G401 (cell line): ENCODE results near the gene LRRC8D. TPM values are rescaled to one million over a fixed set of nuclear protein-coding genes. Genes with fewer than 3 reads are reported as not detected.

ENCODE experiments used
- DNase-seq: peaks from one replicate; pipeline ENCODE4 v3.0.0-alpha.2; 2015; ENCODE audit warnings: low spot score
- in situ Hi-C: cut with HindIII; loops from 2 replicates; pipeline ENCODE4 v1.10.0; 2016; ENCODE audit warnings: low sequenced_read_pairs, mixed read lengths
- total RNA-seq: library from RNA; depleted of rRNA; stranded (reverse); fragments of >200 nt; shearing (Covaris generic); gene quantifications from 2 replicates; pipeline ENCODE4 v1.2.3, GENCODE V29; 2014

LRRC8D gene
- total RNA-seq, 1 experiment from 2014 or later = 57.1 TPM

DNA sequence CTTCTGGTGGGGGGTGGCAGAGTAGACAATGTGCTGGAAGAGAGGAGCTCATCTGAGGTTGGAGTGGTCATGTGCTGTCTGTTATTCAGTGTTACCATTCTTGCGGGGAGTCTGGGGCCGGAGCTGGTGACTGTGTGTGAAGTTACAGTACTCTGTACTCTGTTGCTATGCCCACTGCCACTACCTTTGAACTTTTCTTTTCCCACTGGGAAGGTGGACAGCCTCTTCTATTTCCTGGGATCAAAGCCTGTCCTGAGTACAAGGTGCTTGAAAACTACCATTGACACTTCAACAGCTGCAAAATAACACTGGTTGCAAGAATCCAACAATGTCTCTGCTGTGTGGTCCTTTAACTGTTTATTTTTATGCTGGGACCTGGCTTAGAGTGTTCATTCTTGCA, 107.7 kb downstream of the LRRC8D start:
- no peak for DNase-seq
- in situ Hi-C loops = no loop called here

DNA sequence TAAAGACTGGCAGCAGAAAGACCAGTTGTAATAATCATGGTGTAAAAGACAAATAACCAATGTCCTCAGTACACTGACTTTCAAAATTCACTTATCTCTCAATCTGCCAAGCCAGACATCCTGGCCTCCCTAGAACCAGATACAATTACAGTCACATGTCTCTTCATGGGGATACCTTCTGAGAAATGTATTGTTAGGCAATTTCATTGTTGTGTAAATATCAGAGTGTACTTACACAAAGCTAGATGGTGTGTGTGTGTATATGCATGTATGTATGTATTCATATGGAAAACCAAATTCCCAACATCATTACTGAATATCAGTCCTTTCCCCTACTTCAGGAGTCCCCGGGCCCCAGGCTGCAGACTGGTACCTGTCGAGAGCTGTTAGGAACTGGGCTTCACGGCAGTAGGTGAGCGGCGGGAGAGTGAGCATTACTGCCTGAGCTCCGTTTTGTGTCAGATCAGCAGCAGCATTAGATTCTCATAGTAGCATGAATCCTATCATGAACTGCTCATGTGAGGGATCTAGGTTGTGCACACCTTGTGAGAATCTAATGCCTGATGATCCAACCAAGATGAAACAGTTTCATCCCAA, 108.7 kb downstream of the LRRC8D start:
- in situ Hi-C loops = no loop called here
- DNase-seq = no peak

DNA sequence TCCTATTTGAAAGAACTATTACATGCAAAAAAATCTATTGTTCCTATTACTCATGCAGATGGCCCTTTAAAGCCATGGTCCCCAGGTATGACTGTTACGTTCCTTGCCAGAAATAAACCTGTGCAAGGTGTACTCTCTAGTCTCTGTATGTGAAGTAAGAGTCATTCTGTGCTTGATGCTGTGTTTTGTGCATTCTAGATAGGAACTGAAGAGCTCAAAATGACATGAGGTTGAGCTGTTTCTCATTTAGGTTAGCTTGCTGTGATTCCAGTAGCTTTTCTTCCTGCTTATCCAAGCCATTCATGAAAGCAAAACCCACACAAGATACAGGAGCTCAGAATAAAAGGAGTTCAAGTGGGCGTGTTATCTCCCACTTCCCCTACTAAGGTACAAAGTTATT, 109.7 kb downstream of the LRRC8D start:
- in situ Hi-C loops = no loop called here
- DNase-seq = no peak

DNA sequence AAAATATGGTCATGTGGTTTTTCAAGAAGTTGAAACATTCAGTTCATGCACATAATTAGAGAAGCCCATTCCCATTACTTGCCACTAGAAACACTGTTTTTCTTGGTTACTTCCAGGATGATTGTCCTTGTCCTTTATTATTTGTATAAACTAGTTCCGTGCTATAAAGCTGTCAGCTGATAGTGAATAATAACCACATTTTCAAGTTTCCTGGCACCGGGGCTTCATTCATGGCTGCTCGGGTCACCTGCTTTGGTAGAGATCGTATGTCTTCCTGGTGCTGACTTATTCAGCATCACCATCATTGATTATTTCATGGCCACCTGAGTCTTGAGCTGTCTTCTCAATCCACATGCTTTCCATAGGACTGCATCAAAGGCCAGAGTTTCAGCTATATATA, 111.1 kb downstream of the LRRC8D start:
- in situ Hi-C loops = no loop called here
- DNase-seq = no peak

DNA sequence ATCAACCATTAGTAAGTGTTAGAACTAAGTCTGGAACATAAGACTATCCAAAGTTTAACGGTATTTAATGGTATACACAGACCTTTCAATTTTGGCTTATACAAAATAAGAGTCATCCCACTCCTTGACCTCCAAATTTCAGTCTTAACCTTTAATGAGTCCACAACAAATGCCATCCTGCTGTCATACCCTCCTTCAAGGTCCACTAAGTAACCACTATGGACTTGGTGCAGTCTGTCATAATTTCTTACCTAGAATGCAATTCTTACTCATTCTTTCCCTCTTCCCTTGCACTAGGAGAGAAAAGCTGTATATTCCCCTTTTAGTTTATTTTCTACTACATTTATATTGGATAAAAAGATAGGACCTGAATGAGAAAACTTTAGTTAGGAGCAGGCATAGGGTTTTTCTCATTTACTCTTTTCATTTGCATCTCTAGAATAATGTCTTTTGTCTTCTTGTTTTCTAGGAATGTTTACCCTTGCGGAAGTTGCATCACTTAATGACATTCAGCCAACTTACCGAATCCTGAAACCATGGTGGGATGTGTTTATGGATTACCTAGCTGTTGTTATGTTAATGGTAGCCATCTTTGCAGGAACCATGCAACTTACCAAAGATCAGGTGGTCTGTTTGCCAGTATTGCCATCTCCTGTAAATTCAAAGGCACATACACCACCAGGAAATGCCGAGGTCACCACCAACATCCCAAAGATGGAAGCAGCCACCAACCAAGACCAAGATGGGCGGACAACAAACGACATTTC, 111.9 kb downstream of the LRRC8D start:
- DNase-seq = no peak
- in situ Hi-C loops = no loop called here

DNA sequence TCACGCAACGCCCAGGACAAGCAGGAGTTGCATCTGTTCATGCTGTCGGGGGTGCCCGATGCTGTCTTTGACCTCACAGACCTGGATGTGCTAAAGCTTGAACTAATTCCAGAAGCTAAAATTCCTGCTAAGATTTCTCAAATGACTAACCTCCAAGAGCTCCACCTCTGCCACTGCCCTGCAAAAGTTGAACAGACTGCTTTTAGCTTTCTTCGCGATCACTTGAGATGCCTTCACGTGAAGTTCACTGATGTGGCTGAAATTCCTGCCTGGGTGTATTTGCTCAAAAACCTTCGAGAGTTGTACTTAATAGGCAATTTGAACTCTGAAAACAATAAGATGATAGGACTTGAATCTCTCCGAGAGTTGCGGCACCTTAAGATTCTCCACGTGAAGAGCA, 113.6 kb downstream of the LRRC8D start:
- in situ Hi-C loops = no loop called here
- no peak for DNase-seq

DNA sequence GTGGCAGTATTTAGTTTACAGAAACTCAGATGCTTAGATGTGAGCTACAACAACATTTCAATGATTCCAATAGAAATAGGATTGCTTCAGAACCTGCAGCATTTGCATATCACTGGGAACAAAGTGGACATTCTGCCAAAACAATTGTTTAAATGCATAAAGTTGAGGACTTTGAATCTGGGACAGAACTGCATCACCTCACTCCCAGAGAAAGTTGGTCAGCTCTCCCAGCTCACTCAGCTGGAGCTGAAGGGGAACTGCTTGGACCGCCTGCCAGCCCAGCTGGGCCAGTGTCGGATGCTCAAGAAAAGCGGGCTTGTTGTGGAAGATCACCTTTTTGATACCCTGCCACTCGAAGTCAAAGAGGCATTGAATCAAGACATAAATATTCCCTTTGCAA, 114.4 kb downstream of the LRRC8D start:
- no peak for DNase-seq
- in situ Hi-C loops = no loop called here

DNA sequence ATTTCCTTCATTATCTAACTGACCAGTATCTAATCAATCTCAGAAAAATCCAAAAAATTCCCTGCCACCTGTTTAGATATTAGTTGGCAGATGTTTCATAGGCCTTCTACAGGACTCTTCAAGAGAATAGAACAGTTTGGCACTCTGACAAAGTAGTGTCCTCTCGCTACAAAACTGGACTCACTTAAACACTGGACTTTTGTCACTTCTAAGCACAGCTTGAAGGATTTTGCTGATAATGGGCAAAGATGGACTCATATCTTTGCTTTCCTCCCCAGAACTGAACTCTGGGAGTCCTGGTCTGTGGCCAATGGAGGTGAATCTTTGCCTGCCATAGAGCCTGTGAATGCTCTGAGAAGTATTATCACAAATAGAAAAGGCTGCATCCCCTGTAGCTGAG, 115.9 kb downstream of the LRRC8D start:
- in situ Hi-C loops = no loop called here
- DNase-seq = no peak

DNA sequence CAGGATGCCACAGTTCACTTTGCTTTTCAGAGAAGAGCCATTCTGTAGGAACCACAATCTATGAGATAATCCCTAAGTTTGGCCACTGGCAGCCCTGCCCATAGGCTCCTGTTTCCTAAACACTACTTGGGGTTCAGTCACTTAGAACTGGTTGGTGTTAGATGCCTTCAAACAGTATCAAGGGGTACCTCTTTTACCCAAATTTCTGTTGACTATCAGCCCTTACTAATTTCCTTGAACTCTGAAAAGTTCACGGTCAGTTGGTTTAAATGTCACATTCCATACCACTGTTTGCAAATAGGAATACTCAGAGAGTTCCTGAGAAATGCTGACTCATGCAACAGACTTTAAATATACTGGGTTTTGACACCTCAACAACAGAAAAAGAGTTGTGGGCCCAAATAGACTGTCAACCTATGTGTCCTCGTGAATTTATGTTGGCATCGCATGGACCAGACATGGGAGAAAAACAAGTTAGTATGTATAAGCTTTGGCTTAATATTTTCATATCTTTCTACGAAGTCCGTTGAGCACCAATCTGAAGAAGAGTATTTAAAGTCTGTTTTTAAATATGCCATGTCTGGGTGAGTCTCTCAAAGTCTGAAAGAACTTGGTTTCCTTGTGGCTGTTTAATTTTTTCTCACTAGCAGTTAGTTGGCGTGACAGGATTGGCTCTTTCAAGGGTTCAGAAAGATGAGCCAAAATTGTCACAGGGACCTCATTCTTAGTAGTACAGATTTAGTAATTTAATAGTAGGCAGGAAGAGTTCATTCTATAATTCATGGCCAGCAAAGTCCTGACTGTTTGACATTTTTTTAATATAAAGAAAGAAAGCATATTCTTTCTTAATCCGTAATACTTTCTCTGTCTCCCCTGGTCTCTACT, 117.6 kb downstream of the LRRC8D start:
- in situ Hi-C loops = no loop called here
- no peak for DNase-seq

DNA sequence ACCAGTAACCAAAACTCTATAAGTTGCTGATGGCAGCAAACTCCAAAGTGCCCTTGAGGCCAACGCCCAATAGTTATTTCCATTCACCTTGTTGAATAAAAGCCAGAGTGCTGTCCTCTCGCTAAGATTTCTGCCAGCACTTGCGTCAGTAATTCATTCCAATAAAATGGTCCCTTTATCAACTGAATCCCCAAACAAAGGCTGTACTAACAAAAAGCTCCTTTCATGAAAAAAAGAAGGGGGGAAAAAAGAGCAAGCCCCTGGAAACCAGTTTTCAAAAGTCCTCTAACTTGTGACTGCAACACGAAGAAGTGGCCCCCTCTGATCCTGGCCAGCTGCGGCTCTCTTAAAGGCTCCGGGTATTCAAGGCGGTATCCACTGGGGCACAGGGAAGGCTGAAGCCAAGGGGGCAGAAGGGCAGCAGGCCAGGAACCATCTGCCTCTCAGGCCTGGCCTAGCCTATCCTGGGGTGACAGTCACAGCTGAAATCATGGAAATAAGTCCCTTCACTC, 118.3 kb downstream of the LRRC8D start:
- in situ Hi-C loops = no loop called here
- DNase-seq = no peak

DNA sequence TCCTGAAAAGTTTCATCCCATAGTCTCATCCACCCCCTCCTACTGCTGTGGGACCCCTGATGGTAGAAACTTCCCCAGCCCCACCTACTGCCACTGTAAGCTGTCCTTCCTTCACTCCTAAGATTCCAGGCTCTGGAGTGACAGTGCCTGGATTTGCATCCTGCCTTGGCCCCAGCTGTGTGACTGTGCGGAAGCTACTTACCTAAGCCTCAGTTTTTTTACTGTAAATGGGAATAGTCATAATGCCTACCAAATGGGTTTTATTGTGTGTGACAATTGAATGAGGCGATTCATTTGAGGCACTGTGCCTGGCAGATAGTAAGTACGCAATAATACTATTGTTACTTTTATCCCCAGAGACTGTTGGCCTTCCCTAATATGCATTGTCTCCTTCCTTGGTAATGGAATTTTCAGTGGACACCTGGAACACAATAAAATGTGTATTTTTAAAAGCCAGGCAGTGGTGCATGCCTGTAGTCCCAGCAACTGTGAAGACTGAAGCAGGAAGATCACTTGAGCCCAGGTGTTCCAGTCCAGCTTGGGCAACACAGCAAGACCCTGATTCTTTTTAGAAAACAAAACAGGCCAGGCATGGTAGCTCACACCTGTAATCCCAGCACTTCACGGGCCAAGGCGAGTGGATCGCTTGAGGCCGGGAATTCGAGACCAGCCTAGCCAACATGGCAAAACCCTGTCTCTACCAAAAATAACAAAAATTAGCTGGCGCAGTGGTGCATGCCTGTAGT, 119.0 kb downstream of the LRRC8D start:
- in situ Hi-C loops = no loop called here
- DNase-seq = no peak

DNA sequence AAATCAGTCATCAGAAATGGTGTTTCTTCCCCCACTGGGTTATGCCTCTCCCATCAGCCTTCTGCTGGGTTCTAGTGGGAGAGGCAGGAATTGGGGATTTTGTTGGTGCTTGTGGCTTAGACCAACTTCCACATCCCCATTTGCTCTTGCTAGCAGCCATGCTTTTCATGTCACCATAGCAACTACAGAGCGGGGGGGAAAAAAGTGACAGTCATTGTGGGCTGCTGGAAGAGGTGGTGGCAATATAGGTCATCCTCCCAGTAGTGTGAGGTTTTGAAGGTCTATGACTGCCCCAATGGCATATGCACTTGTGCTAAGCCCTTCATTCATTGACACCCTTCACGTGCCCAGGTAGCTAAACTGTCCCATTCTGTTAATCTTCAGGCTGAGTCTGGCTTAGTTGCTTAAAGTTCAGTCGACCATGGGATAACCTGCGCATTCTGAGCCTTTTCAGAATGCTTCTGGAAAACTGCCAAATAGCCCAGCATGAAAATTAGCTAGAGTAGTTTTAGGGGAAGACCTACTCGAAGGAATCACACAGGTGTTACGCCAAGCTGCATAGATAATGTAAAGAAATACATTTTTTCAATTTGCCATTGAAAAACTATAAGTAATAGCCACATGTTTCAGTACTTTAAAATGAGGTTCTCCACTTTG, 120.4 kb downstream of the LRRC8D start:
- in situ Hi-C loops = no loop called here
- DNase-seq = no peak

DNA sequence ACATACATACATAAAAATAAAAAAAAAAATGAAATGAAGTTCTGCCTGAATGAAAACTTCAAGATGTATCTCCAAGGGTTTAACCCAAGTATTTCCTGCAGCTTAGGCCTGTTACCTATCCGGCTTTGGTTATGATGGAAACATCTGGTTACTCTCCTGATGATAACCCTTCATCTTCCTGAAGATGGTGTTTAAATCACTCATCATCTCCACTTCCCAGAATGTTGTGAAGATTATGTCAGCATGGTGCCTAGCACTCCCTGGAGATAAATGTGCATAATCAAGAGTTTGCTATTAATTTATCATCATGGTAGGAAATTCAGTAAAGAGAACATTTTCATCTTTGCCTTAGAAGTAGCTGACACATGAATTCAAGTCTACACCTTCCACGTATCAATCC, 121.2 kb downstream of the LRRC8D start:
- in situ Hi-C loops = no loop called here
- no peak for DNase-seq

DNA sequence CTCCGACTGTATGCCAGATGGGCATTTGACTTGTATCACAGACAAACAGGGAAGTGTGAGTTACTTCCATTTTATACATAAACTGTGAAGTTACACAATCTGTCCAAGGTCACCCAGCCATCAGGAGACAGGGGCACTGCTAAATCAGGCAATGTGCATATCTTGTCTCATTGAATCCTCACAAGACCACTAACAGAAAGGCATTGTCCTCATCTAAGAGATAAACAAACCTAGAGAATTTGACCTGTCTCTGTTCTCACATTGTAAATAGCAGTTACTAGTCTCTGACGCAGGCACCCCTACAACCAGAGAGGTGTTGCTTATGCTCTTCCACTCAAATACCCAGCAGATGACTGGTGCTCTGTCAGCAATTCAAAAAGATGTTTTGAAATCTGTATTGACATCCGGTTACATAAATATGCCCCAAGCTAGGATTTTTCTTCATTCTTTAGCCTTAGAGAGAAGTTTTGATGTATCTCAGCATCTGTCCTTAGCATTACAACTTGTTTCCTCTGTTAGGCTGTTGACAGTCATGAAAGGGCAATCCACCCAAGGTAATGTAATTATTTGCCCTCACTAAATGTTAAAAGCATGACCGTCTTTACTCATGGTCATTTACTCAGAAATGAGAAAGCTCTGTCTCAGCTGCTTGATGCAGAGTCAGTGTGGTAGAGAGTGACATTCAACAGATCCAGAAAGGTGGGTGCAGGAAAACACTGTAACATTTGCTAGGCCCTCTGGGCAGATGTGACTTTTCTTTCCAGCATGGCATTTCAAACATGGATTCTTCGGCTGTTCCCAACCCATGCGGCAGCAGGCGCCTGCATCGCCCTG, 122.2 kb downstream of the LRRC8D start:
- in situ Hi-C loops = no loop called here

DNA sequence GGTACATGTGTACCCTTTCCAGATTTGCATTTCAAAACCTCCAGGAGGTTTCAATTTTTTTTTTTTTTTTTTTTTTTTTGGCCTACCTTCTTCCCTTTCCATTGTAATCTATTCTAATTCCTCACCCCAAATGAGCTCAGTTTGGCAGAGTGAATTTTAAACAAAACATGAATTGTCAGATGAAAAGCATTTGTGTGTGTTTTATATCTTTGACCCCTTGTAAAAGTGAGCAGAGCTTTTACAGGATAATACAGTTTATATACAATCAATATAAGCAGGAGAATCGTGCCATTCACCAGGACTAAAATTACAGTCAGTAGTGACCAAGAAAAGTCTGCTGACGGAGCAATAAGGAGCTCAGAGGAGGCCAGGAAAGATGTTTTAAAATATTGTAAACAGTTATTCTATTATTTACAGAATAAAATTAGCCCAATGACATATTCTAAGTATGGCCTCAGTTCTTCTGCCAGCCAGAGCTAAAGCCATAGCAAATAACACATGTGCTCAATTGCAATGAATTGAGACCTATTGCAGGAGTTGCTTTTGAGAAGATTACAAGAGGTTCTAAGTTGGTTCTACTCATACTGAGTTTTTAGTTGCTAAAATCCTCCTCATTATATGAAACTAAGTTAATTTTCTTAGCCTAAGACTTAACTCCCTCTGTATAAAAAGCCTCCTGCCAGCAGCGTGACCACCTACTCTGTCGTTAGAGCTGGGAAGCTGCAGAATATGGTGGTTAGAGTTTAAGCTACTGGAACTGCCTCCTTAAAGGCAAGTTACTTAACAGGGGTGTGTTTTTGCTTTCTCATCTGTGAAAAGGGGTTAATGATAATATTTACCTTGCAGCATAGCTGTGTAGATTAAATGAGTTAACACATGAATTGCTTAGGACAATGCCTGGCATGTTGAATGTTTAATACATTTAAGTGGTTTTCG, 123.3 kb downstream of the LRRC8D start:
- DNase-seq = no peak
- in situ Hi-C loops = no loop called here

More for the DNA sequence above, 122.2 kb downstream of the LRRC8D start:
- no peak for DNase-seq

DNA sequence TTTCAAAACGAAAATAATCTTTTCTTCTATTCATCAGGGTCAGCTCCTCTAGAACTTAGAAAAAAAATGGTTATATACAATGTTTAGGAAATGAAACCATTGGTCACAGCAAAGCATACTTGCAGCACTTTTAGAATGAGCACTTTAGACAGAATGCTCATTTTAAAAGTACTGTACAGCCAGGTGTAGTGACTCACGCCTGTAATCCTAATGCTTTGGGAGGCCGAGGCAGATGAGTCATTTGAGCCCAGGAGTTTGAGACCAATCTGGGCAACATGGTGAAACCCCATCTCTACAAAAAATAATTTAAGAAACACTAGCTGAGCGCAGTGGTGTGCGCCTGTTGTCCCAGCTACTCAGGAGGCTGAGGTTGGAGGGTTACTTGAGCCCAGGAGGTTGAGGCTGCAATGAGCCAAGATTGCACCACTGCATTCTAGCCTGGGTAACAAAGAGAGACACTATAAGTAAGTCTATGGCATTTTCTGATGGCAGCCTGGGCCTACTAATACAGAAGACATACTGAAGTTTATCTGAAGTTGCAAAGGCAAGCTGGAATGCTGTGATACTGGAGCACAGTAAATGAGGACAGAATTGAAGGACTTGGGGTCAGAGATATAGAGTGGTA, 125.1 kb downstream of the LRRC8D start:
- in situ Hi-C loops = no loop called here
- DNase-seq = no peak

DNA sequence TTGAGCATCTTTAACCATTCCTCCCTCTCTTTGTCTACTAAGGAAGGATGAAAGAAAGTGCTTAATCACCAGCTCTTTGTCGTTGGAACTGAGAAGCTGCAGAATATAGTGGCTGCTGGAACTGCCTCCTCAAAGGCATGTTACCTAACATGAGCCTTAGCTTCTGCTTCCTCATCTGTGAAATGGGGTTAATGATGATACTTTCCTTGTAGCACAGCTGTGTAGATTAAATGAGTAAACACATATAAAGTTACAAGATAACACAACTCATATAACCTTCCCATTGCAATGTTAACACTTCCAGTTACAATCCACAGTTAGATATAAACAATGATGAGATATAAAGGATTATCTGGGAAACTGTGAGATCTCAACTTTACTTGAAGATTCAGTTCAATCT, 125.7 kb downstream of the LRRC8D start:
- in situ Hi-C loops = no loop called here
- DNase-seq = no peak
